DMS114 treated with DMSO at 0.1 percent for 48 hours (cell line): ENCODE measurements around the gene RNF38.
"Not testable (repeated sequence)": the region's sequence is repeated elsewhere in the genome, so short reads cannot be mapped to it uniquely, and the experiment has no call there.

Source experiments
- DNase-seq: peaks from one replicate; lab custom pipeline; 2025; ENCODE audit not compliant: unreplicated experiment; lab: John Stamatoyannopoulos, UW

The RNF38 gene

GRCh38 chr9:36297798-36298197, 102.3 kb downstream of the RNF38 start:
- DNase-seq = no peak

GRCh38 chr9:36294996-36295395, 105.1 kb downstream of the RNF38 start:
- not testable (repeated sequence) for DNase-seq

- no peak for DNase-seq
These were observed 106.2 kb downstream of the RNF38 start for GRCh38 chr9:36293918-36294317.

- no peak for DNase-seq
These were observed 106.9 kb downstream of the RNF38 start for GRCh38 chr9:36293171-36293570.

GRCh38 chr9:36292641-36293040, 107.4 kb downstream of the RNF38 start:
- DNase-seq = no peak

GRCh38 chr9:36290996-36291395, 109.1 kb downstream of the RNF38 start:
- no peak for DNase-seq

- DNase-seq = no peak
These were observed 110.1 kb downstream of the RNF38 start for GRCh38 chr9:36289836-36290435.

GRCh38 chr9:36288070-36288469, 112.0 kb downstream of the RNF38 start:
- DNase-seq = no peak
